HL-60/S4 treated with retinoic acid at 250 ng/mL for 4 days and 3 days (cell line): ENCODE data around the gene FAM229A.

Experiments
- in situ Hi-C: fragments of 300-500 bp; cut with MboI; formaldehyde crosslinking; loops from 2 replicates; pipeline ENCODE4 v1.7.0; 2022; ENCODE audit warnings: low sequenced_read_pairs

FAM229A gene

DNA sequence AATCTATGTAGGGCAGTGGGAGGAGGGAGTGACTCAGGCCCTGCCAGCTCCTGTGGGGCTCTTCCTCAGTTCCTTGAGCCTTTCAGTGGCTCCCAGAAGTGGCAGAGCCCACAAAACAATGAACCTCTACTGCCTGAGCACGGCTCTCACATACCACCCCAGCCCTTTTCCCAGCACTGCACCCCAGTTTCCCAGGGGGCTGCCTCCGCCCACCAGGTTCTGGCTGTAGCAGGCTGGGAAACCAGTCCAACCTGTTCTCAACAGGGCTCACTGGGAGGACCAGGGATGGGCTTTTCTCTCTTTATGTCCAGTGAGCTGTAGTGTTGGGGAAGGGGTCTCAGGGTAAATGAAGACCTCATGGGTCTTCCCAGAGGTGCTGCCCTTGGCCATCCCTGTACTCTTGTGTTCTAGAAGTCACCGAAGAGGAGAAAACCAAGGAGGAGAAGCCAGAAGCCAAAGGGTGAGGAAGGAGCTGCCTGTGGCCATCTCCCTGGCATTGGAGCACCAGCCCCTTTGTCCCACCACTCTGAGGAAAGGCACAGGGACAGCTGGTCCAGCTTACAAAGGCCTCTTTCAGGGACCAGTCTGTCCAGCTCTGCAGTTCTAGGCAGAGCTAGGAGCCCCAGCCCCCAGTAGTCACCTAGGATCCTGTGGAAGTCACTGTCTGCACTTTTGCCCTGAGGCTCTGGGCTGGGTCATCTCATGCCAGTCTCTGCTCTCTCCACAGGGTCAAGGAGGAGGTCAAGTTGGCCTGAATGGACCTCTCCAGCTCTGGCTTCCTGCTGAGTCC is 29.8 kb downstream of the FAM229A start:
- in situ Hi-C loops: no loop called here

DNA sequence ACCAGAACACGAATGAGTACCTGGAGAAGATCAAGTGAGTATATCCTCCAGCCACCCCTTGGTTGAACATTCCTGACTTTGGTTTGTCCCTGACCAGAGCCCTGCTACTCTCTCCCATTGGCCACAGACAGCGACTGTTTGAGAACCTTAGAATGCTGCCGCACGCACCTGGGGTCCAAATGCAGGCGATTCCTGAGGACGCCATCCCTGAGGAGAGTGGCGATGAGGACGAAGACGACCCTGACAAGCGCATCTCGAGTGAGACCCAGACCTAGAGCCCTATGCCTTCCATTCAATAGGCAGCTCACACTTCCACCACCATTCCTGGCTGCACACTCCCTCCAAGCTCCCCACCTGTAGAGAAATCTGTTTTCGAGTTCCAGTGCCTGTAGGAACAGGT is 30.7 kb downstream of the FAM229A start:
- in situ Hi-C loops: no loop called here

DNA sequence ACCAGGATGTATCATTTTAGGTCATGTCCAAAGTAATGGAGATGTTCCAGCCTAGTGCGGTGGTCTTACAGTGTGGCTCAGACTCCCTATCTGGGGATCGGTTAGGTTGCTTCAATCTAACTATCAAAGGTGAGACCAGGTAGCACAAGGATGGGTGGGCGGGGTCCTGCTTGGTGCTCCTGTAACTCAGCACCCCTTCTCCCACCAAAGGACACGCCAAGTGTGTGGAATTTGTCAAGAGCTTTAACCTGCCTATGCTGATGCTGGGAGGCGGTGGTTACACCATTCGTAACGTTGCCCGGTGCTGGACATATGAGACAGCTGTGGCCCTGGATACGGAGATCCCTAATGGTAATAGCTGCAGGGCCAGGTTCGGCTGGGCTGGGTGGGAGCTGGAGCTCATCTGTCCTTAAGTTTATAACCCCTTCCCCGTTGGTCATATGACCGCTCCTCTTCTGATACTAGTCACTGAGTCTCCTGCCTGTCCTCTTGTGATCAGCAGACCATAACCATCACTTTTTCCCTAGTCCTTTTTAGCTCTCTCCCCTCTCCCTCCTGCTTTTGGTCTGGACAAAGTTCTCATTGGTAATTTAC is 31.6 kb downstream of the FAM229A start:
- in situ Hi-C loops: no loop called here

DNA sequence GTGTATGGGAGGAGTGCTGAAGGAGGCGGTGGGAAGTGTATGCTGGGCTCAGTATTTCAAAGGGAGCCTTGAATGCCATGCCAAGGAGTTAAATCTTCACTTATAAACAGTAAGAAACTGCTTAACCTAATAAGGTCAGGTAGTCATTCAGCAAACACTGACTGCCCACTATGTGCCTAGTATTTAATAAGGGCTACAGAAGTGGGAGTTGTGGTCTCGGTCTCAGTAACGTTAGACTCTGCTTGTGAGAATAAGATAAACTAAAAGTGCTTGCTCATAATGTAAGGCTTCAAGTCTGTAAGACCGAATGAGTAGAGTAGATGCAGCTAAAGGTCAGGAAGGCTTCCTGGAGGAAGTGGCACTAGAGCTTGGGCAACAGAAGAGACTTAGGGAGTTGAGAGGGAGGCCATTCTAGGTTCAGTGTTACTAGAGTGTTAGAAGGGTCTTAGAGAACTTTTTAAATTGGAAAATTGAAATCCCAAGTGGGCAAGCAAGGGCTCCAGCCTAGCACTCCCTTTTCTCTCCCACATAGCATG is 32.3 kb downstream of the FAM229A start:
- in situ Hi-C loops: no loop called here

DNA sequence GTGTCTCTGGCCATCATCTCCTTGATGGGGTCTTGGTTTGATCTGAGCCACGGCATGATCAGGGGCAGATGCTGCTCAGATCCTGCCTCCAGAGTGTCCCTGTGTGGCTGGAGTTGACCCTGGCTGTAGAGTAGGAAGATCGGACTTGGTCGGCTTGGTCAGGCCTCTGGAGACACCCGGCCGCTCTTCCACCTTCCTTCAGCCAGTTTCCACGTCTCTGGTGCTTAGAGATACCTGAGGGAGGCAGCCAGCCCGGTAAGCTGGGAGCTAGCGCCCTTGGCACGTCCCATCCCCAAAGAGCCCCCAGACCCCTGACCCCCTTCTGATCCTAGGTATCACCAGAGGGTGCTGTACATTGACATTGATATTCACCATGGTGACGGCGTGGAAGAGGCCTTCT is 35.1 kb downstream of the FAM229A start:
- in situ Hi-C loops: no loop called here

DNA sequence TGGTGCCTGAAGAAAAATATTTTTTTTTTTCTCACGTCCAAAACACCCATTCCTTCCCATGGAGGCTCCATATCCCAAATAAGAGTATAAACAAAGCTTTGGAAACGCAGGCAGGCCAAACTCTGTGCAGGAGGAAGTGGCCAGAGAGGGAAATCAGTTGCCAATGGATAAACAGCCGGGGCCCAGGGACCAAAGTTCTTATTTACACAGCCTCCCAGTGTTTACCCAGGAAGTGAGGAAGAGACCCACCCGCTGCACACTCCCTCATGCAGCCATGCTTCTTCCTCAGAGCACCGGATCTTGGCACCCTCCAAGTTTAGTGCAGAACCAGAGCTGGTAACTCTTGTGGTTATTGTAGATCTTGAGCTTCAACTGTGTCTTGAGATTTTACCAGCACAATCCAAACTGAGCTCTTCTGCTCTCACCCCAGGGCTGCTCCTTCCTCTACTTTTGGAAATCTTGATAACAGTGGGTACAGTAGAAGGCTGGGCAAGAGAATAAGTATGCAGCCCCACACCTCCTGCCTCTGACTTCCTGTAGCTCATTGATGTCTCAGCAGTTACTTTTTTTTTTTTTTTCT is 40.5 kb downstream of the FAM229A start:
- in situ Hi-C loops: no loop called here

DNA sequence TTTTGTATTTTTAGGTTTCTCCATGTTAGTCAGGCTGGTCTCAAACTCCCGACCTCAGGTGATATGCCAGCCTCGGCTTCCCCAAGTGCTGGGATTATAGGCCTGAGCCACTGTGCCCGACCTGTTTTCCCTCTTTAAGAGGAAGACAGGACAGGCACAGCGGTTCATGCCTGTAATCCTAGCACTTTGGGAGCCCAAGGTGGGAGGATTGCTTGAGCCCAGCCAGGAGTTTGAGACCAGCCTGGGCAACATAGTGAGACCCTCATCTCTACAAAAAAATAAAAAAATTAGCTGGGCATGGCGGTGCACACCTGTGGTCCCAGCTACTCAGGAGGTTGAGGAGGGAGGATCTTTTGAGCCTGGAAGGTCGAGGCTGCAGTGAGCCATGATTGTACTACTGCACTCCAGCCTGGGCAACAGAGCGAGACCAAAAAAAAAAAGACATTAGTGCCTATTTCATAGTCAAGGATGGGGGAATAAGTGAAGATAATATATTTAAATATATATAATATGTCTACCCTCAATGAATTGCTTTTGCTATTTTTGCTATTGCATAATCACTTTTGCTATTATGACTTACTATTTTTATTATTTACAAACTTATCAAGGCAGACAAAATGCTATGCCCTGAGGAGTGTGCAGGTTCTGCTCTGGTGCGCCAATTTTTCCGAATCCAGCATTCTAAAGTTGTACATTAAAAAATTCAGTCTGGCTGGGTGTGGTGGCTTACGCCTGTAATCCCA is 44.0 kb downstream of the FAM229A start:
- in situ Hi-C loops: no loop called here

DNA sequence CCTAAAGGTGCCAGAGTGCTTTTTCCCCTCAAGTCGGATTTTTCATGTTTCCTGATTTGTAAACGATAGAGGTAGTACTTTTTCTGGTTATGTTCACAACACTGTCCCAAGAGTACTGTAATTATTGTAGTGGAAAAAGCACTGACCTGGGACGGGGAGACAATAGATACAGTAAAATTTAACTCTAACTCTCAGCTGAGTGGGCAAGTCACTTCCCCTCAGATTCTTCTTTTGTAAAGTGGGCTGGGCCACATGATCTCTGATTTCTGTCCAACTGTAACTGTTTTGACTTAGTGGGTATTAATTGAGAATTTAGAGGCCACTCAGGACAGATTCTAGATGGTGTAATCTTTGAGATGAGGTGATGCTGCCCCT is 45.4 kb downstream of the FAM229A start:
- in situ Hi-C loops: no loop called here

DNA sequence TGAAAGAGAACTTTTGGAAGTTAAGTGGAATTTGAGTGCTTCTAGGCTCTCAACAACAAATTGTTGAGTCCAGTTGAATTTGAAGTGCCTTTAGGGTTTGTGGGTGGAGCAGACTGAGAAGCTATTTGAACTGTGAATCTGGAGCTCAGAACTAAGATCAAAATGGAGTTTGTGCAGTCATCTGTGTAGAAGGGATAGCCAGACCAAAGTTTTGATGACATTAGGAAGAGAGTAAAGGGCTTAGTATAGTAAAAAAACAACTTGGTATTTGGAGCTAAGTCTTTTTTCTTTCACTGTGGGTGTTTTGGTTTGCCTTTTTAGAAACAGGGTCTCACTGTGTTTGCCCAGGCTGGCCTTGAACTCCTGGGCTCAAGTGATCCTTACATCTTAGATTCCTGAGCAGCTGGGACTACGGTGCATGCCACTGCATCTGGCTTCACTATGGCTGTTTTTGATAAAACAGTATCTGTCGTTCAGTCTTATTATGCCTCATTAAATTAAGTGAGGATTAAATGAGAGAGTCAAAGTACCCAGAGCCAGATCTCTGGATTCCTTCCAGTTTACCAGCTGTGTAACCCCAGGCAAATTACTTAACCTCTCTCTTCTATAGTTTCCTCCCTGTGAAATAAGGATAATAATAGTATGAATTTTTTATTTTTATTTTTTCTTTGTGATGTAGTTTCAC is 50.4 kb downstream of the FAM229A start:
- in situ Hi-C loops: no loop called here
